Fibroblast of lung (primary cell): Measurements from ENCODE around the gene CTNNA1. TPM values are rescaled to one million over a fixed set of nuclear protein-coding genes. Genes with fewer than 3 reads are reported as not detected.
A peak's percentile ranks its signal among the peaks of the same experiment; 100 is the strongest.

ENCODE experiments used
- DNase-seq, 2 donors: peaks; one replicate each; pipeline versions ENCODE4 v3.0.0 to v3.0.0-alpha.2; 2010; ENCODE audit warnings: low read depth in 2 of 2
- H2AFZ ChIP-seq: 2 replicates; pipeline ENCODE4 v1.5.1; 2012; ENCODE audit warnings: low read length, control low read depth, inconsistent platforms
- H3K27ac ChIP-seq: 2 replicates; pipeline ENCODE4 v1.5.1; 2011; ENCODE audit warnings: low read length, control low read depth; ENCODE audit not compliant: insufficient read depth
- H3K27me3 ChIP-seq: 2 replicates; pipeline ENCODE4 v1.5.1; 2011; ENCODE audit warnings: mild to moderate bottlenecking, low read length; ENCODE audit not compliant: control insufficient read depth, insufficient read depth
- H3K36me3 ChIP-seq: 2 replicates; pipeline ENCODE4 v1.5.1; 2011; ENCODE audit warnings: low read length; ENCODE audit not compliant: control insufficient read depth, insufficient read depth
- H3K4me1 ChIP-seq: 2 replicates; pipeline ENCODE4 v1.5.1; 2011; ENCODE audit warnings: low read length; ENCODE audit not compliant: control insufficient read depth, insufficient read depth; ENCODE audit errors: extremely low read depth
- H3K4me2 ChIP-seq: 2 replicates; pipeline ENCODE4 v1.5.1; 2011; ENCODE audit warnings: low read length, control low read depth; ENCODE audit not compliant: insufficient read depth; ENCODE audit errors: extremely low read depth
- H3K4me3 ChIP-seq, 4 experiments: fragments of 200-600 bp in 1 of 4; sonication (generic) in 1 of 4; replicated peaks in 1 of 4; 2 replicates each; pipeline ENCODE4 v1.5.1; 2011 to 2016; ENCODE audit warnings: low read length in 4 of 4, low read depth in 3 of 4, mild to moderate bottlenecking in 3 of 4, control low read depth in 2 of 4, inconsistent platforms in 1 of 4, mixed read lengths in 1 of 4; ENCODE audit not compliant: insufficient read depth in 1 of 4; ENCODE audit errors: control extremely low read depth in 1 of 4
- H3K79me2 ChIP-seq: 2 replicates; pipeline ENCODE4 v1.5.1; 2012; ENCODE audit warnings: mild to moderate bottlenecking, low read length, inconsistent platforms; ENCODE audit not compliant: control insufficient read depth, insufficient read depth
- H3K9ac ChIP-seq: 2 replicates; pipeline ENCODE4 v1.5.1; 2011; ENCODE audit warnings: mild to moderate bottlenecking, low read length, control low read depth; ENCODE audit not compliant: insufficient read depth
- H3K9me3 ChIP-seq: 2 replicates; pipeline ENCODE4 v1.5.1; 2012; ENCODE audit warnings: low read depth, low read length; ENCODE audit not compliant: control insufficient read depth, insufficient read depth
- H4K20me1 ChIP-seq: 2 replicates; pipeline ENCODE4 v1.5.1; 2011; ENCODE audit warnings: low read length; ENCODE audit not compliant: control insufficient read depth, insufficient read depth; ENCODE audit errors: extremely low read depth
- CTCF ChIP-seq, 2 donors: IDR thresholded peaks in 1 of 2; conservative IDR thresholded peaks in 1 of 2; 1 replicate in 1 of 2; 2 replicates in 1 of 2; pipeline ENCODE4 v1.5.1; 2011 to 2012; ENCODE audit warnings: low read length in 2 of 2, control low read depth in 1 of 2, inconsistent platforms in 1 of 2, low read depth in 1 of 2, mild to moderate bottlenecking in 1 of 2
- EZH2 ChIP-seq: IDR thresholded peaks from 2 replicates; pipeline ENCODE4 v1.5.1; 2012; ENCODE audit warnings: low read length, control low read depth, mild to moderate bottlenecking; ENCODE audit errors: missing control alignments
- polyA plus RNA-seq, 2 donors: library from polyadenylated mRNA; depleted of rRNA in 1 of 2; stranded (reverse) in 1 of 2; unstranded in 1 of 2; fragments of >200 nt; gene quantifications; 2 replicates each; pipeline ENCODE4 v1.2.1, GENCODE V29; 2011 to 2012; ENCODE audit warnings: missing spikeins in 1 of 2
- total RNA-seq: library from RNA; depleted of rRNA; stranded (reverse); fragments of >200 nt; gene quantifications from 2 replicates; pipeline ENCODE4 v1.2.1, GENCODE V29; 2014

CTNNA1 gene
- total and polyA plus RNA-seq, 2 donors (not counting 1 experiment from before 2014, with no cell fraction given) = 181 to 557 TPM

DNA sequence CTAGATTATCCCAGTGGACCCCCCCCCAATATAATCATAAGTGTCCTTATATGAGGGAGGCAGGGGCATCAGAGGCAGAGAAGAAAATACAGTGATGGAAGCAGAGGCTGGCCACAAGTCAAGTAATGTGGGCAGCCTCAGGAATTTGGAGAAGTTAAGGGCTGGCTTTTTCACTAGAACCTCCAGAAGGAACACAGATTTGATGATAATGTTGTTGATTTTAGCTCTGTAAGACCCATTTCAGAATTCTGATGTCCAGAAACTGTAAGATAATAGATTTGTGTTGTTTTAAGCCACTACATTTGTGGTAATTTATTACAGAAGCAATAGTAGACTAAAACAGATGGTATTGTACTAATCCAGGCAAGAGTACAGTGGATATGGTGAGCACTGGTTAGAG lies 158.2 kb downstream of the CTNNA1 start:
- no peak overlapping the region for H3K27ac ChIP-seq

GRCh38 chr5:138912093-138912492 lies 158.9 kb downstream of the CTNNA1 start:
- Histone ChIP-seq H3K36me3 (peaks cover 2% of the 10 kb centered on the region), H2AFZ (no peak overlapping the region)
- no peak for DNase-seq

More for the DNA sequence above, 158.2 kb downstream of the CTNNA1 start:
- Histone ChIP-seq H3K9me3 (no peaks in the 10 kb centered on the region), H3K4me1 (no peaks in the 10 kb centered on the region), H2AFZ (no peak overlapping the region), H3K9ac (no peak overlapping the region), H3K27me3 (no peaks in the 10 kb centered on the region), H3K36me3 (peaks cover 2% of the 10 kb centered on the region), H4K20me1 (no peaks in the 10 kb centered on the region), H3K4me2 (no peak overlapping the region), H3K79me2 (no peaks in the 10 kb centered on the region), H3K4me3 (no peak overlapping the region)
- peak in 1 of 2 donors; percentile 85 for DNase-seq
- no peak for TF ChIP-seq CTCF (conservative IDR thresholded peaks at IDR 0.05 in 1 of 2, IDR thresholded peaks at IDR 0.05 in 1 of 2; ENCODE audit: low read depth in 1 of 2, low read length in 2 of 2)
- TF ChIP-seq EZH2 = no peak

GRCh38 chr5:138913773-138914172 lies 160.5 kb downstream of the CTNNA1 start:
- no peak for DNase-seq
- H3K4me2 ChIP-seq = no peak overlapping the region
- no peak for TF ChIP-seq EZH2
- no peak for TF ChIP-seq CTCF (conservative IDR thresholded peaks at IDR 0.05 in 1 of 2, IDR thresholded peaks at IDR 0.05 in 1 of 2; ENCODE audit: low read depth in 1 of 2, low read length in 2 of 2)
- H3K9me3 ChIP-seq = no peaks in the 10 kb centered on the region
- H4K20me1 ChIP-seq = no peaks in the 10 kb centered on the region
- H2AFZ ChIP-seq = no peak overlapping the region
- no peaks in the 10 kb centered on the region for H3K27me3 ChIP-seq
- H3K9ac ChIP-seq = no peak overlapping the region
- H3K27ac ChIP-seq = no peak overlapping the region
- no peaks in the 10 kb centered on the region for H3K4me1 ChIP-seq
- H3K79me2 ChIP-seq = no peaks in the 10 kb centered on the region
- peaks cover 2% of the 10 kb centered on the region for H3K36me3 ChIP-seq
- H3K4me3 ChIP-seq = no peak overlapping the region

More at GRCh38 chr5:138912093-138912492, 158.9 kb downstream of the CTNNA1 start:
- no peak overlapping the region for H3K4me3 ChIP-seq
- H3K27ac ChIP-seq = no peak overlapping the region
- no peaks in the 10 kb centered on the region for H3K4me1 ChIP-seq
- no peaks in the 10 kb centered on the region for H3K79me2 ChIP-seq
- H3K9me3 ChIP-seq = no peaks in the 10 kb centered on the region
- TF ChIP-seq EZH2 = no peak
- TF ChIP-seq CTCF (conservative IDR thresholded peaks at IDR 0.05 in 1 of 2, IDR thresholded peaks at IDR 0.05 in 1 of 2; ENCODE audit: low read depth in 1 of 2, low read length in 2 of 2) = no peak
- no peaks in the 10 kb centered on the region for H4K20me1 ChIP-seq
- H3K27me3 ChIP-seq = no peaks in the 10 kb centered on the region
- H3K4me2 ChIP-seq = no peak overlapping the region
- no peak overlapping the region for H3K9ac ChIP-seq
